Spinal cord (tissue), 10 donors: ENCODE results near the gene FNTB. TPM values are rescaled to one million over a fixed set of nuclear protein-coding genes. Genes with fewer than 3 reads are reported as not detected.

Experiments
- DNase-seq, 6 donors: peaks; one replicate each; pipeline versions ENCODE4 v3.0.0 to v3.0.0-alpha.2; 2013 to 2015; ENCODE audit warnings: low spot score in 6 of 6, low read depth in 4 of 6
- H3K27ac ChIP-seq: one replicate; pipeline ENCODE4 v1.5.1; 2013; ENCODE audit warnings: low read depth, low read length, control low read depth
- H3K27me3 ChIP-seq: one replicate; pipeline ENCODE4 v1.6.1; 2013; ENCODE audit warnings: low read length; ENCODE audit not compliant: control insufficient read depth, insufficient read depth
- H3K36me3 ChIP-seq: one replicate; pipeline ENCODE4 v1.6.1; 2013; ENCODE audit warnings: low read length; ENCODE audit not compliant: control insufficient read depth, insufficient read depth
- H3K4me1 ChIP-seq: one replicate; pipeline ENCODE4 v1.6.1; 2013; ENCODE audit warnings: low read length; ENCODE audit not compliant: control insufficient read depth, insufficient read depth
- H3K4me3 ChIP-seq: one replicate; pipeline ENCODE4 v1.5.1; 2013; ENCODE audit warnings: low read depth, low read length, control low read depth
- H3K9me3 ChIP-seq: one replicate; pipeline ENCODE4 v1.6.1; 2013; ENCODE audit warnings: low read length; ENCODE audit not compliant: control insufficient read depth, insufficient read depth
- WGBS: methylation state at CpG from one replicate; pipeline ENCODE4 v1.1.5; 2013; ENCODE audit warnings: missing lambda C conversion rate; ENCODE audit not compliant: insufficient coverage; 5-methylcytosine and 5-hydroxymethylcytosine counted together
- polyA plus RNA-seq, 2 donors: library from polyadenylated mRNA; unstranded; fragments of 120-200 nt; gene quantifications; one replicate each; pipeline ENCODE4 v1.2.1, GENCODE V29; 2013; ENCODE audit not compliant: insufficient read length in 2 of 2
- total RNA-seq, 2 donors: library from RNA; depleted of rRNA in 1 of 2; stranded (reverse); fragments of 120-200 nt in 1 of 2; fragments of >200 nt in 1 of 2; gene quantifications; one replicate each; pipeline versions ENCODE4 v1.2.3 to v1.2.4, GENCODE V29; 2013 to 2014
- donor health status: healthy.

FNTB gene
- total and polyA plus RNA-seq, 4 donors, result 20.9 to 66.9 (median 43.2) TPM

DNA sequence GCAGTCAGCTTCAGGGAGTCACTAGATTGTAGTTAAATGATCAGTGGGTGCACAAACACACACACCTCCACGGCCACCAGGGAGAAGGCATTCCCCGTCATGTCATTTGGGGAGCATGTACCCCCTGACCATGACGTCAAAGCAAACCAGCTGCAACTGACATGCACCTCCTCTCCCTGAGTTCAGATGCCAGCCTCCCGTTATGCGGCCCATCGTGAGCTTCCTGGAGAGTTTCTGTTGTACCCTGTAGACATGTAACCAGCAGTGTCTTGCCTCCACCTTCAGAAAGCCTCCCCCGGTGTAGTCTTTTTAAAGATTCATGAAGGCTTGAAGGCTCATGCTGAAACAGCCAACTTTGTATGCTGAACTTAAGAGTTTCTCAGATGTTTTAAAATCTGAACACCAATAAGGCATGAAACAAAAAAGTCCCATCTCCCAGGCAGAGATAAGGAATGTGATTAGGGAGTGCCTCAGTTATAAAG is 54.8 kb downstream of the FNTB start:
- Histone ChIP-seq H3K9me3 (no peaks in the 10 kb centered on the region), H3K4me1 (no peaks in the 10 kb centered on the region), H3K36me3 (peaks cover 25% of the 10 kb centered on the region), H3K27ac (no peak overlapping the region), H3K4me3 (no peak overlapping the region), H3K27me3 (no peaks in the 10 kb centered on the region)
- WGBS, result 84% methylated on average over 2 of the region's 7 CpGs
- DNase-seq, result no peak

- Histone ChIP-seq H3K27me3 (no peaks in the 10 kb centered on the region), H3K36me3 (peaks cover 25% of the 10 kb centered on the region), H3K9me3 (no peaks in the 10 kb centered on the region), H3K27ac (no peak overlapping the region), H3K4me3 (no peak overlapping the region), H3K4me1 (no peaks in the 10 kb centered on the region)
- WGBS, result 86% methylated on average over 3 of the region's 3 CpGs
- DNase-seq, result no peak
Measured at GRCh38 chr14:65042296-65042695, 55.6 kb downstream of the FNTB start.

- no peaks in the 10 kb centered on the region for H3K4me1 ChIP-seq
- no peak overlapping the region for H3K4me3 ChIP-seq
- no peak for DNase-seq
- WGBS, result no CpG with 5 or more reads among the region's 8 CpGs
- no peaks in the 10 kb centered on the region for H3K9me3 ChIP-seq
- peaks cover 23% of the 10 kb centered on the region for H3K36me3 ChIP-seq
- no peaks in the 10 kb centered on the region for H3K27me3 ChIP-seq
- H3K27ac ChIP-seq, result no peak overlapping the region
Measured at GRCh38 chr14:65042731-65043372, 56.2 kb downstream of the FNTB start.

GRCh38 chr14:65043893-65044595 is 57.3 kb downstream of the FNTB start:
- H3K27ac ChIP-seq, result no peak overlapping the region
- no peaks in the 10 kb centered on the region for H3K27me3 ChIP-seq
- H3K9me3 ChIP-seq, result no peaks in the 10 kb centered on the region
- H3K36me3 ChIP-seq, result peaks cover 30% of the 10 kb centered on the region
- WGBS, result 70% methylated on average over 5 of the region's 12 CpGs
- no peak for DNase-seq
- H3K4me1 ChIP-seq, result no peaks in the 10 kb centered on the region
- no peak overlapping the region for H3K4me3 ChIP-seq

- H3K9me3 ChIP-seq, result no peaks in the 10 kb centered on the region
- 95% methylated on average over 6 of the region's 9 CpGs for WGBS
- DNase-seq, result no peak
- H3K27ac ChIP-seq, result no peak overlapping the region
- peaks cover 30% of the 10 kb centered on the region for H3K36me3 ChIP-seq
- H3K4me1 ChIP-seq, result no peaks in the 10 kb centered on the region
- no peaks in the 10 kb centered on the region for H3K27me3 ChIP-seq
- no peak overlapping the region for H3K4me3 ChIP-seq
Measured at GRCh38 chr14:65044596-65044959, 57.9 kb downstream of the FNTB start.

GRCh38 chr14:65045006-65045405 is 58.3 kb downstream of the FNTB start:
- peaks cover 30% of the 10 kb centered on the region for H3K36me3 ChIP-seq
- 90% methylated on average over 2 of the region's 5 CpGs for WGBS
- no peak for DNase-seq
- no peaks in the 10 kb centered on the region for H3K27me3 ChIP-seq
- H3K4me3 ChIP-seq, result no peak overlapping the region
- no peaks in the 10 kb centered on the region for H3K4me1 ChIP-seq
- no peaks in the 10 kb centered on the region for H3K9me3 ChIP-seq
- H3K27ac ChIP-seq, result no peak overlapping the region

DNA sequence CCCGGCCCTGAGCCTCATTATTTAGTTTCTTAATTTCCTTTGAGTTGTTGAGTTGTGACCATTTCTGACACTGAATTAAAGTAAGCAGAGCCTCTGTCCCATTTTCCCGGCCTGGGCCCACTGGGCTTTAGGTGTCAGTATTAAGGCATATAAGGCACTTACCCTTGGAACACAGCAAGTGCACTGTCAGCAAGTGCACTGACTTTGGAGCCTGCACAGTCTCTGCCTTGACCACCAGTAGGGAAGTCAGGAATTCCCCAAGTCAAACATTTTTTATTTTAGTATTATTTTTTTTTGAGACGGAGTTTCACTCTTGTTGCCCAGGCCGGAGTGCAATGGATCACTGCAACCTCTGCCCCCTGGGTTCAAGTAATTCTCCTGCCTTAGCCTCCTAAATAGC is 59.0 kb downstream of the FNTB start:
- no peak for DNase-seq
- Histone ChIP-seq H3K27me3 (no peaks in the 10 kb centered on the region), H3K27ac (no peak overlapping the region), H3K36me3 (peaks cover 30% of the 10 kb centered on the region), H3K4me3 (no peak overlapping the region), H3K9me3 (no peaks in the 10 kb centered on the region), H3K4me1 (no peaks in the 10 kb centered on the region)
- 80% methylated on average over 2 of the region's 4 CpGs for WGBS

- no peaks in the 10 kb centered on the region for H3K27me3 ChIP-seq
- no peak overlapping the region for H3K27ac ChIP-seq
- H3K36me3 ChIP-seq, result peaks cover 30% of the 10 kb centered on the region
- no peaks in the 10 kb centered on the region for H3K4me1 ChIP-seq
- 94% methylated on average over 4 of the region's 4 CpGs for WGBS
- H3K4me3 ChIP-seq, result no peak overlapping the region
- DNase-seq, result no peak
- no peaks in the 10 kb centered on the region for H3K9me3 ChIP-seq
Measured at GRCh38 chr14:65052832-65053231, 66.1 kb downstream of the FNTB start.

DNA sequence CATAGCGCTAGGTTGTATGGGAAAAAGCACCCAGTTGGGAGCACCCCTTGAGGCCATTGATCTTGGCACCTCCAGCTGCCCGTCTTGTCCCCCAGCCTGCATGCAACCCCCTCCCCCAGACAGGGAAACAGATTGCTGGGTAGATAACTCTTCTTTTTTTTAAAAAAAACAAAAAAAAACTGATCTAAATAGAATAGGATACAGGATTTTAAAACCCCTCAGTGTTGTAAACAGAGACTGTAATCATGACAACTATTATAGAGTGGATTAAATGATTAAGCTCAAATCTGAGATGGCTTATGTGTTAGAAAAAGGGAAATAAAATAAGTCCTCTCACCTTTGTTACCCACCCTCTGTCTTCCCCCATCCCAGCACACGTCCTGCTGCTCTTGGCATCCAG is 66.8 kb downstream of the FNTB start:
- Histone ChIP-seq H3K36me3 (peaks cover 28% of the 10 kb centered on the region), H3K27me3 (no peaks in the 10 kb centered on the region), H3K27ac (no peak overlapping the region), H3K9me3 (no peaks in the 10 kb centered on the region), H3K4me1 (no peaks in the 10 kb centered on the region), H3K4me3 (no peak overlapping the region)
- WGBS, result 100% methylated on average over 1 of the region's 3 CpGs
- DNase-seq, result no peak
